HS-27A (cell line): ENCODE measurements around the gene C2CD2L.
"Not testable (repeated sequence)": the region's sequence is repeated elsewhere in the genome, so short reads cannot be mapped to it uniquely, and the experiment has no call there.

Experiments used
- DNase-seq: peaks from one replicate; pipeline ENCODE4 v3.0.0-alpha.2; 2012; ENCODE audit warnings: low read depth, missing footprints

Gene C2CD2L

DNA sequence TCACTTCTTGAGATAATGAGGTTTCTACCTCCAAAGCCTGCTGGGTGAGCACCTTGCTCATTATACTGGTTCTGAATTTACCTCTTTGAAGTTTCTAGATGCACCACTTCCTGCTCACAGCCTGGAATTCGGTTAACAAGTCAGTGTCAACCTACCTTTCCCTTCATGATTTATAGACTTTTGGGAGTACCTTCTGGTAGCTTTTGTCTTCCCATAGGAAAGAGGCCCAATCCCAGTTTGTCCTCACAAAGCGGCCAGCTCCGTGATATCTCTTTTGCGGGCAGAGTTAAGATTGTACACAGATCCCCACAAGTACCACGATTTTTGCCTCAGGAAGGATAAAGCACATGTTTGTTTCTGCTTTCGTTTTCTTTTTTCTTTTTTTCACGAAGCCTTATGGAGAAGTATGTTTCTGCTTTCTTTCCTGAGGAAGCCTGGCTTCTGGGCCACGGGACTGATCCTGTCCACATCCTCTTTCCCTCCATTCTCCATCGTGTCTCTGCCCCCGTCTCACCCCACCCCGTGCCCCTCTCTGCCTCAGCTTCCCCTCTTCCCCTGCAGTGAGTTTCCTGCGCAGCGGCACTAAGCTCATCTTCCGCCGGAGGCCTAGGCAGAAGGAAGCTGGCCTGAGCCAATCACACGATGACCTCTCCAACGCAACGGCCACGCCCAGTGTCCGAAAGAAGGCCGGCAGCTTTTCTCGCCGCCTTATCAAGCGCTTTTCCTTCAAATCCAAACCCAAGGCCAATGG lies 8.5 kb downstream of the C2CD2L start:
- no peak for DNase-seq

DNA sequence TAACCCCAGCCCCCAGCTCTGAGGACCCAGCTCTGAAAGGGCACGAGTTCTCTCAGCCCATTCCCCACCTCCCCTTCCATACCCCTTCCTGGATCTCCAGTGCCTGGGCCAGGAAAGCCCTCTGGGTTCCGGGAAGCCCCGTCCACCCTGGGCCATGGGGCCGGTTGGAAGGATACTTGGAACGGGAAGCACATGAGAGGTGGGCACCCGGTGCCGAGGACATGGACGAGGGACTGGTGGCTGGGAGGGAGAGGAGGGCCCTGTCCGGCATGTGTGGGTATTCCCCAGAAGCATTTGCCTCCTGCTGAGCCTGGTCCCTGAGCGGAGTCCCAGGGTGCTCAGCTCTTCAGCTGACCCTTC lies 9.1 kb downstream of the C2CD2L start:
- no peak for DNase-seq

DNA sequence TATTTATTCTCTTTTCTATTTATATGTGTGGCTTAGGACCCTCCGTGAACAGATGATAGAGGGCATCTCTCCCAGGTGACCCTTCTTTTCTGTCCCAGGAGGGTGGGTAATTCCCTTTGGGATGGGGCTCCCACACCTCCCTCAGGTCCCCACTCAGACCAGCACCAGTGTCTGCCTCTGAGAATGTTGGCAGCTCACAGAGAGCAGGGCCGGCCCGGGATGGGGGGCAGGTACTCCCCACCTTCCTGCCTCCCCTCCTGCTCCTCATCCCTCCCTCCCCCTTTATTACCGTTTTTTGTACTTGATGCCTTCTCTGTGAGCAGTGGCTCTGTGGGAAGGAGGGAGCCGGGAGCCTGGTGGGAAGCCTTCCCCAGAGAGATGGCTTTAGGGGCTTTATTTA lies 9.5 kb downstream of the C2CD2L start:
- DNase-seq, result no peak

DNA sequence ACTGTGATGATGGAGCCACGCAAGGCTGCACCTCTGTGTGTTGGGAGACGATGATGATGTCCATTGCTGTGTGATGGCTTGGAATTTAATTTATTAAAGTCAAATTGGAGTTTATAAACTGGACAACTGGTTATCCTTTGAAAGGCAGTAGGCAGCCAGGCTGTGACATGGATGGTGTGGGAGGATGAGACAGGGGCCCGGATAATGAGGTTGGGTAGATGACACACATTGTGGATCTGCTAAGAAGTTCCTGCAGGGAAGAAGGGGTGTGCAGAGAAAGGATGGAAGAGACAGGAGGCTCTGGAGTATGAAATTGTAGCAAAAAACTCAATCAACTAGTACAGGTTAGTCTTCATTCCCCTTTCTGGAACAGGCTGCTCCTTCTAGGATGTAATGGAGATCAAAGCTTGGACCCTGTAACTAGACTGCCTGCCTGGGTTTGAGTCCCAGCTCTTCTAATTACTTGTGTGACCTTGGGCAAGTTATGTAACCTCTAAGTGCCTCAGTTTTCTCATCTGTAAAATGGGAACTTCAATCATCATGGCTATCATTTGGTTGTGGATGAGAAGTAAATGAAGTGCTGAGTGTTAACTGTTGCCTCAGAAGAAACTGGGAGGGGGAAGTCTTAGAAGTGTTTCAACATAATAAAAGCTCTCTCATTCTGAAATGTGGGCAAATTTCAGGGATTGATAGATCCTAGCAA lies 10.0 kb downstream of the C2CD2L start:
- no peak for DNase-seq

GRCh38 chr11:119118227-119118626 lies 11.1 kb downstream of the C2CD2L start:
- no peak for DNase-seq

GRCh38 chr11:119118946-119119345 lies 11.8 kb downstream of the C2CD2L start:
- no peak for DNase-seq

GRCh38 chr11:119120639-119121007 lies 13.5 kb downstream of the C2CD2L start:
- DNase-seq, result no peak

GRCh38 chr11:119121008-119121810 lies 14.1 kb downstream of the C2CD2L start, which contains the start of gene HINFP:
Gene HINFP, plus strand, starts transcription at chr11:119121580. Its CDS starts 5,365 bp downstream, at chr11:119126945.
- peak; percentile 85 for DNase-seq

DNA sequence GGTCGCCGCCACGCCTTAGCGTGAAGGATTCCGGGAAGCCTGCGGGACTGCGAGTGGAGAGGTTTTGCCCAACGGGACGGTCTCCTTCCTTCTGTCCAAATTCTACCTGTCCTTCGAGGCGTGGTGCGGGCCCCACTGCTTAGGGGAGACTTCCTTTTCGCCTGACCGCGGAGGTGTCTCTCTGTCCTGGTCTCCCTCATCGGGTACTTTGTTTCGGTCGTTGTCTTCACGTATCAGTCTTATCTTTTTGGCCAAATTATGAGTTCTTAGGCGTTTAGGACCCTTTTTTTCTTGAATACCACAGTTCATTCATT lies 14.6 kb downstream of the C2CD2L start:
- DNase-seq, result no peak

- no peak for DNase-seq
Measured at GRCh38 chr11:119125821-119126220, 18.7 kb downstream of the C2CD2L start.

- DNase-seq, result no peak
Measured at GRCh38 chr11:119126675-119127268, 19.6 kb downstream of the C2CD2L start.

DNA sequence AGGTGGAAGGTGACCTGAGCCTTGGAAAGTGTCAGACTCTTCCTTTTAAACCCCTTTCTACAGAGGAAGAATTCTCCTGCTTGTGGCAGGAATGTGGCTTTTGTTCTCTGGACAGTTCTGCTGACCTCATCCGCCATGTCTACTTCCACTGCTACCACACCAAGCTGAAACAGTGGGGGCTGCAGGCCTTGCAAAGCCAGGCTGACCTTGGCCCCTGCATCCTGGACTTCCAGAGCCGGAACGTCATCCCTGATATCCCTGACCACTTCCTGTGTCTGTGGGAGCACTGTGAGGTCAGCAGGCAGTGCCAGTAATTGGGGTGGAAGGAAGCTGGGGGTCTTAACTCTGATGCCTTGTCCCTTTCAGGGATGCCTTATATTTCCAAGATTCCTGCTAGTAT lies 23.5 kb downstream of the C2CD2L start:
- DNase-seq, result no peak

GRCh38 chr11:119134389-119134978 lies 27.3 kb downstream of the C2CD2L start:
- DNase-seq, result no peak

DNA sequence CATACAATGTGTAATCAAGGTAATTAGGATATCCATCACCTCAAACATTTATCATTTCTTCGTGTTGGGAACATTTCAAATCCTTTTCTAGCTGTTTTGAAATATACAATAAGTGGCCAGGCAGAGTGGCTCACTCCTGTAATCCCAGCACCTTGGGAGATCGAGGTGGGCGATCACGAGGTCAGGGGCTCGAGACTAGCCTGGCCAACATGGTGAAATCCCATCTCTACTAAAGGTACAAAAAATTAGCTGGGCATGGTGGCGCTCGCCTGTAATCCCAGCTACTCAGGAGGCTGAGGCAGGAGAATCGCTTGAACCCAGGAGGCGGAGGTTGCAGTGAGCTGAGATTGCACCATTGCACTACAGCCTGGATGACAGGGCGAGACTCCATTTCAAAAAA lies 32.1 kb downstream of the C2CD2L start:
- not testable (repeated sequence) for DNase-seq

DNA sequence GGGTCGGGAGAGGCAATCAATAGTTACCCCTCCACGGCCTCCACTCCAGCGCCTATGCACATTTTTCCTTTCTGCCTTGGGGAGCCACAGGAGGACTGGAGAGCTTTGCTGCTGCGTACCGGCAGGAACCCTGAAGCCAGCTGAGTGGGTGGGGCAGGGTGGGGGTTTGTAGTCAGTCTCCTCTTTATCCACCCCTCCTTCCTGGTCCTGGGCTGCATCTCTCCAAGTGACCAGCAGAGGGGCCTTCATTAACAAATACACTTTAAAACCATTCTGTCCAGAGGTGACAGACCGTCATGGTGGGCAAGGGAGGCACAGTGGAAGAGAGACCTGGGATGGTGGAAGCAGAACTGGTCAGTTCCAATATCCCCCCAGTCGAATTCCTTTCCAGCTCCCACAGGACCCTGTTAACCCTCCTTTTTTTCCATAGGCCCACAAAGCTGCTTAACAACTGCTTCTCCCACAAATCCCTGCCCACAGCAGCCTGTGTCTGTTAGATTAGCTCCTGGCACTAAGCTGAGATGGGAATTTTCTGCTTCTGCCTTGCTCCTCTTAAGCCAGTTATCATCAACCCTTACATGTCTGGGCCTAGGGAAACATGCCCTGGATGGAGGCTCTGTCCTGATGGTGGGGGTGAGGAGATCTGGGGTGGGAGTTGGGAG lies 37.8 kb downstream of the C2CD2L start:
- DNase-seq, result no peak

DNA sequence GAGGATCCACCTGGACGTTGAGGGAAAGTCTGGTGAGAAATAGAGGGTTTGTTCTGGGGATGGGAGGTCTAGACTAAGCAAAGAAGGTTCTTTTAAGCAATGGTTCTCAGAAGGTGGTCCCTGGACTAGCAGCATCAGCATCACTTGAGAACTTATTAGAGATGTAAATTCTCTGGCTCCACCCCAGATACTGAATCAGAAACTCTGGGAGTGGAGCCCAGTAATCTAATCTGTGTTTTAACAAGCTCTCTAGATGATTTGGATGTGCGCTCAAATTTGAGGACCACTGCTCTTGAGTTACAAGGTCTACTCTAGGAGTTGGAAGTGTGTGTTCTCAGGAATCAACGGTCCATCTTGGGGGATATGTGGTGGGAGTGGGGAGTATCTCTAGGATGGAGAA lies 38.4 kb downstream of the C2CD2L start:
- no peak for DNase-seq

GRCh38 chr11:119147604-119148333 lies 40.6 kb downstream of the C2CD2L start:
- DNase-seq, result no peak

- DNase-seq, result no peak
Measured at GRCh38 chr11:119148720-119149017, 41.5 kb downstream of the C2CD2L start.

DNA sequence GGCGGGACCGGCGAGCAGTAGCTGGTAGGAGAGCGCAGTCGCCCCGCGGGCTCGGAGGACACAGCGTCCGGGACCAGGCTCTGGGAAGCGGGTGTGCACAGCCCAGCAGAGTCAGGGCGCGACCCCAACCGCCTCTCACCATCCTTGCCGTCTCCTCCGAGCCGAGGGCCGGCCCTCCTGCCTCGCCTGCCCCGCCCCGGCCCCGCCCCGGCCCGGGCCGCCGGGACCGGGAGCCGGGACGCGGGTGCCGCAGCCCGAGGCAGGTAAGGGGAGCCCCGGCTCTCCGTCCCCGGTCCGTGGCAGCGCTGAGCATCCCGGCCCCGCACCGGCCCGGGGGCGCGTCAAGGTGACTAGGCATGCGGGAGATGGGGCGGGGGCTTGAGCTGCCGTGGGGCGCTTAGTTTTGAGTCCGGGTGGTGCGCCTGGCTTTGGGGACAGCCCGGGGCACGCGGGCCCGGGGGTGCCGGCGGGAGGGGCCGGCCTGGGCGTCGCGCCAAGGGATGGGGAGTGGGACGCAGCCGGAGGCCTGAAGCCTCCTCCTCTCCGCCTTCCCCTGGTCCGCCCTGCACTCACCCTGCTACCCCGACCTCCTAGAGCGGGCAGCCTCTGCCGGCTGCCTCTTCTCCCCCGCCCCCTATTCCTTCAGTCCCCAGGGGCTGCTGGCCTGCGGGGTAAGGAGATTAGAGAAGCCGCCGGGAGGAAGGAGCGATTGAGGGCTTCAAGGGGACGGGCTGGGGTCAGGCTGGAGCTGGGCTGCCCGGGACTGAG lies 42.1 kb downstream of the C2CD2L start, which contains the start of gene ABCG4:
TSS of gene ABCG4 (plus strand) at position 35 of the 768 bp plus-strand sequence. CDS start 914 bp downstream, outside the sequence.
- DNase-seq, result no peak

DNA sequence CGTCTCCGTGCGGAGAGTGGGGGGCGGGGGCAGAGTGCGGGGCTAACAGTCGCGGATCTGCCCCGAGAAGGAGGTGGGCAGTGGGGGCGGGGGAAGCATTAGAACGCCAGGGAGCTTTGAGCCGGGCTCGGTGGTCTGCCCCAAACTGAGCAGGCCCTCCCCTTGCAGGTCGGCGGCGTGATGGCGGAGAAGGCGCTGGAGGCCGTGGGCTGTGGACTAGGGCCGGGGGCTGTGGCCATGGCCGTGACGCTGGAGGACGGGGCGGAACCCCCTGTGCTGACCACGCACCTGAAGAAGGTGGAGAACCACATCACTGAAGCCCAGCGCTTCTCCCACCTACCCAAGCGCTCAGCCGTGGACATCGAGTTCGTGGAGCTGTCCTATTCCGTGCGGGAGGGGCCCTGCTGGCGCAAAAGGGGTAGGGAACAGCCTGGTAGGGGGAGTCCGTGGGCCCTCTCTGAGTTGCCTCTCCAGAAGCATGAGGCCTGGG lies 42.7 kb downstream of the C2CD2L start:
- no peak for DNase-seq
